Retinal pigment epithelial cell (primary cell): ENCODE data around the gene RGS6.
A peak's percentile ranks its signal among the peaks of the same experiment; 100 is the strongest.

Source experiments
- DNase-seq: peaks from one replicate; pipeline ENCODE4 v3.0.0-alpha.2; 2010; ENCODE audit warnings: low read depth
- H3K4me3 ChIP-seq: 2 replicates; pipeline ENCODE4 v1.5.1; 2011; ENCODE audit warnings: mild to moderate bottlenecking, low read length, control low read depth, moderate library complexity
- CTCF ChIP-seq: conservative IDR thresholded peaks from 2 replicates; pipeline ENCODE4 v1.5.1; 2011; ENCODE audit warnings: low read depth, low read length, control low read depth, inconsistent platforms

The RGS6 gene

DNA sequence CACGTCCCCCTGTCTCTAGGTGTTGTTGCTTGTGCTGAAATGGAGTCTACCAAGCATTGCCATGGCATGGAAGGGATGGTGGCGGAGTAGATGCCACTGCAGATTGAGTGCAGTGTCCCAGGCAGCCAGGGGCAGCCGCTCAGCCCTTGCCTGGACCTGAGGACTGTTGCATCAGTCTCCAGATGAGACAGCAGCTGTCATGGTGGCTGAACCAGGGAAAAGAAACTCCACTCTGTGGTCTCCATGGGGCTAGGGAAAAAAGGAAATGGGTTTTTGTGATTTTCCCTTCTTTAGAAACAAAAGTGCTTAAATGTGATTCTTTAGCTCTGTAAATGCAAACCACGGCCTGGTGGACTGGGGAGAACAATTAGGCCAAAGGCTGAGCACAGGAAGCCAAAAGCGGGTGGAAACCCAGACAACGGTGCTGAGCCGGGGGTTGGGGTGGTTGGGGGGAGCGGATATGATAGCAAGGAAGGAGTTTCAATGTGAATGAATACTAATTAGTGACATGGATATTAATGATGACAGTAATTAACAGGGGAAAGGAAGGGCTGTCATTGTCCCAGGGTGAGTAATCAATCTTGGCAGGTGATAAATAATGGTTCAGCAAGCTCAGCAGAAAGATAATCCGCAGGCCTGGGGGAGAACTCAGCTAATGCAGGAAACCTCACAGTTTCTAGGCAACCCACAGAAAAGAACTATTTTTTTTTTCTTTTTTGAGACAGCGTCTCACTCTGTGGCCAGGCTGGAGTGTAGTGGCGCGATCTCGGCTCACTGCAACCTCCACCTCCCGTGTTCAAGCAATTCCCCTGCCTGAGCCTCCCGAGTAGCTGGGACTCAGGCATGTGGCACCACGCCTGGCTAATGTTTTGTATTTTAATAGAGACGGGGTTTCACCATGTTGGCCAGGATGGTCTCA, 519.1 kb downstream of the RGS6 start:
- no peak for TF ChIP-seq CTCF
- H3K4me3 ChIP-seq, result no peak overlapping the region
- peak; percentile 80 for DNase-seq

GRCh38 chr14:72452774-72453173, 520.5 kb downstream of the RGS6 start:
- no peak for TF ChIP-seq CTCF
- no peak overlapping the region for H3K4me3 ChIP-seq
- no peak for DNase-seq

DNA sequence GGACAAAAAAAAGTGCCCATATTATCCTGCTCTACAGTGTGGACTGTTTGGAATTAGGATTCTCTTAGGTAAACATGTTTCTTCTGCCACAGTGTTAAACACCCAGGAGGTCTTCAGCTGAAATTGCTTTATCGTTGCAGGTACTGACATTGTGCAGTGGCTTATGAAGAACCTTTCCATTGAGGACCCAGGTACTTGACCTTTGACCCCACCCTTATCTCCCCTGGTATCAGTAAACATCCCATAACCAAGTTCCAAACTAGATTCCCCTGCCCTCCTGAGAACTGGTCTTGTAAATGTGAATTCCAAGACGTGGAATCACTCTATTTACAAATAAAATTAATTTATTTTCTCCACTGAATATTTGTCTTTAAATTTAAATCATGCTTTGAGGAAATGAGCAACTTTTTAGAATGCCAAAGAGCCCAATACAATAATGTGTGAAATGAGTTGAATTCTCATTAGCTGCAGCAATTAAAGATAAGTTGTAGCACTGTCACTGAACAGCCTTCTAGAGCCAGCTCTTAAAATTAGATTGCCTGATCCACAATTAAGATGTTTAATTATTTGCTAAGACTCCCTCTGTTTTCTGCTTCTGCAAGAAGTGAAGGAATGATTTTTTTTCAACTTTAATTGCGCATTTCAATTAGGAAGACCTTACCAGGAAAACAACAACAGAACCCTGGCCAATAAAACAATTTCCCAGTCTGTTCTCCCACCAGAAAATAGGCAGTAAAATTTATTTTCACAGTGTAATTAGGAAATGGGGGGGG, 522.3 kb downstream of the RGS6 start:
- no peak overlapping the region for H3K4me3 ChIP-seq
- TF ChIP-seq CTCF, result no peak
- no peak for DNase-seq

GRCh38 chr14:72457641-72458040, 525.4 kb downstream of the RGS6 start:
- H3K4me3 ChIP-seq, result no peak overlapping the region
- DNase-seq, result peak; percentile 15

DNA sequence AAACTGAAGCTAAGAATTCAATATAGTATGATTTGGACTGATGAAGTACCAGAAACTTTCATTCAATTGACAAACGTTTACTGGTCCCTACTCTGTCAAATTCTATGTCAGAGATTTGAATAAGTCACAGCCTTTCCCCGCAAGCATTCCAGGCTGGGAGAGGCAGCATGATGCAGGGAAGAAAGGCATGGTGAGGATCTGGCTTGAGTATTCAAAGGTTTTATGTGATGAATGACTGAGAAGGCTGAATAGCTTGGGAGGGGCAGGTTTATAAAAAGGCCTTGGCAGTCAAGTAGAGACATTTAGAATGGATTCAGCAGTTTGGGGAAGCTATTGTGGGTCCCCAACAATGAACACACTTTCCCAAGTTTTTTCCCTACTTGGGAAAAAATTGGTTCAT, 529.8 kb downstream of the RGS6 start:
- TF ChIP-seq CTCF, result no peak
- DNase-seq, result no peak
- no peak overlapping the region for H3K4me3 ChIP-seq

More at GRCh38 chr14:72457641-72458040, 525.4 kb downstream of the RGS6 start:
- no peak for TF ChIP-seq CTCF

DNA sequence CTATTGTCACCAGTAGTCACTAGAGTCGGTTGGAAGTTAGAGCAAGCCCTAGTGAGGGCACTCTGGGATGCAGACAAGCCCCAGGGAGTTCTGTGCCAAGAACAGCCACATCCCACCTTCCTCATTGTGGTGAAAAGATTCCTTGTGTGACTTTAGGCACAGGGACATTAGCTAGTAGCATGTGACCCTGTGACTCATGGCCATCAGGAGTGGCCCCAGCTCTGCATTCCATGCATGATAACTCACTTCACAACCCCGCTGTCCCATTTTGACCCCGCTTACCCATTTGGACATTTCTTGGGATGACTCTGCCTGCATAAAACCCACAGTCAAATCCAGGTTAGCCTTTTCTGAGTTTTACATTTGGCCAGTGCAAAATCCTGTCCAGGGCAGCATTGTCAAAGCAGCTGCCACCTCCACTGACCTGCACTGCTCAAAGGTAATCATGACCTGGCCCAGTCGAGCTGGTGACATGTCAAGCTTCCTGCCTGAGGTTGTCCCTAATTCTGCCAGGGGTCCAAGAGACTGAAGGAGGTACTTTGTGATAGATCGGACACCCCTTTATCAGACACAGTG, 531.1 kb downstream of the RGS6 start:
- TF ChIP-seq CTCF, result no peak

More for the DNA sequence above, 531.1 kb downstream of the RGS6 start:
- DNase-seq, result peak; percentile 14
- no peak overlapping the region for H3K4me3 ChIP-seq
